ENCODE results near the gene LTB4R.

Gene LTB4R

GRCh38 chr14:24325041-24325530 is 13.8 kb downstream of the LTB4R start:
- DNase-seq: no peak

GRCh38 chr14:24325963-24326362 is 14.7 kb downstream of the LTB4R start:
- DNase-seq: no peak

GRCh38 chr14:24327303-24327702 is 16.0 kb downstream of the LTB4R start:
- no peak for DNase-seq

GRCh38 chr14:24327914-24328313 is 16.6 kb downstream of the LTB4R start:
- DNase-seq: peak; percentile 16

- DNase-seq: no peak
Observed at GRCh38 chr14:24329073-24329663, 17.9 kb downstream of the LTB4R start.

GRCh38 chr14:24329736-24330135 is 18.4 kb downstream of the LTB4R start:
- DNase-seq: no peak

- DNase-seq: no peak
Observed at GRCh38 chr14:24330973-24331674, 19.8 kb downstream of the LTB4R start.

- no peak for DNase-seq
Observed at GRCh38 chr14:24331731-24332267, 20.5 kb downstream of the LTB4R start.

GRCh38 chr14:24332268-24332993 is 21.1 kb downstream of the LTB4R start:
- DNase-seq: peak; percentile 17

- DNase-seq: no peak
Observed at GRCh38 chr14:24334431-24335291, 23.4 kb downstream of the LTB4R start, which contains the start of gene ADCY4. Gene ADCY4, minus strand, starts transcription at chr14:24335071. Its CDS starts 419 bp downstream, at chr14:24334652.

GRCh38 chr14:24335461-24336171 is 24.3 kb downstream of the LTB4R start:
- DNase-seq: no peak

GRCh38 chr14:24337144-24337823 is 26.0 kb downstream of the LTB4R start:
- no peak for DNase-seq

- no peak for DNase-seq
Observed at GRCh38 chr14:24337824-24338175, 26.5 kb downstream of the LTB4R start.

GRCh38 chr14:24338843-24339242 is 27.5 kb downstream of the LTB4R start:
- no peak for DNase-seq

GRCh38 chr14:24339284-24340151 is 28.2 kb downstream of the LTB4R start, which contains the start of gene RIPK3:
Gene RIPK3, minus strand, starts transcription at chr14:24339991. Its CDS starts 165 bp downstream, at chr14:24339826.
- no peak for DNase-seq

- DNase-seq: no peak
Observed at GRCh38 chr14:24340606-24341005, 29.3 kb downstream of the LTB4R start.

- DNase-seq: no peak
Observed at GRCh38 chr14:24342889-24343288, 31.6 kb downstream of the LTB4R start.

- no peak for DNase-seq
Observed at GRCh38 chr14:24343795-24344660, 32.7 kb downstream of the LTB4R start.

GRCh38 chr14:24347134-24347533 is 35.8 kb downstream of the LTB4R start:
- no peak for DNase-seq

Data from T1000 (cell line).